Measurements from ENCODE around the gene SULF2.

The SULF2 gene

GRCh38 chr20:47801759-47802158 lies 16.5 kb upstream of the SULF2 start:
- DNase-seq (ENCODE audit: low read depth in 1 of 2, low spot score in 1 of 2): no peak
- Histone ChIP-seq H3K27me3 (ENCODE audit: insufficient read depth, poor library complexity, severe bottlenecking) (peaks cover 2% of the 10 kb centered on the region), H3K4me3 (replicated peaks; ENCODE audit: insufficient read depth, low read length) (no peak overlapping the region), H3K27ac (replicated peaks) (no peak overlapping the region)
- no peak for TF ChIP-seq GABPA (IDR thresholded peaks at IDR 0.05; ENCODE audit: low read depth)
- TF ChIP-seq POLR2AphosphoS5 (IDR thresholded peaks at IDR 0.05; ENCODE audit: low read depth): no peak
- no peak for TF ChIP-seq REST (IDR thresholded peaks at IDR 0.05; ENCODE audit: insufficient replicate concordance, low read depth)
- TF ChIP-seq SPI1 (IDR thresholded peaks at IDR 0.05; ENCODE audit: borderline replicate concordance, low read depth): no peak
- no peak for TF ChIP-seq CTCF (IDR thresholded peaks at IDR 0.05; ENCODE audit: insufficient read depth, low read length)

GRCh38 chr20:47801079-47801478 lies 15.8 kb upstream of the SULF2 start:
- DNase-seq (ENCODE audit: low read depth in 1 of 2, low spot score in 1 of 2): no peak
- no peak overlapping the region for H3K4me3 ChIP-seq (replicated peaks; ENCODE audit: insufficient read depth, low read length)
- TF ChIP-seq SPI1 (IDR thresholded peaks at IDR 0.05; ENCODE audit: borderline replicate concordance, low read depth) (no peak), GABPA (IDR thresholded peaks at IDR 0.05; ENCODE audit: low read depth) (no peak), CTCF (IDR thresholded peaks at IDR 0.05; ENCODE audit: insufficient read depth, low read length) (no peak), POLR2AphosphoS5 (IDR thresholded peaks at IDR 0.05; ENCODE audit: low read depth) (no peak), REST (IDR thresholded peaks at IDR 0.05; ENCODE audit: insufficient replicate concordance, low read depth) (no peak)
- no peak overlapping the region for H3K27ac ChIP-seq (replicated peaks)
- no peaks in the 10 kb centered on the region for H3K27me3 ChIP-seq (ENCODE audit: insufficient read depth, poor library complexity, severe bottlenecking)

- H3K27ac ChIP-seq (replicated peaks): no peak overlapping the region
- no peak overlapping the region for H3K4me3 ChIP-seq (replicated peaks; ENCODE audit: insufficient read depth, low read length)
- TF ChIP-seq POLR2AphosphoS5 (IDR thresholded peaks at IDR 0.05; ENCODE audit: low read depth) (no peak), REST (IDR thresholded peaks at IDR 0.05; ENCODE audit: insufficient replicate concordance, low read depth) (no peak), SPI1 (IDR thresholded peaks at IDR 0.05; ENCODE audit: borderline replicate concordance, low read depth) (no peak), CTCF (IDR thresholded peaks at IDR 0.05; ENCODE audit: insufficient read depth, low read length) (no peak), GABPA (IDR thresholded peaks at IDR 0.05; ENCODE audit: low read depth) (no peak)
- H3K27me3 ChIP-seq (ENCODE audit: insufficient read depth, poor library complexity, severe bottlenecking): no peaks in the 10 kb centered on the region
- DNase-seq (ENCODE audit: low read depth in 1 of 2, low spot score in 1 of 2): no peak
These were observed 15.3 kb upstream of the SULF2 start for GRCh38 chr20:47800623-47801022.
